Esophagus squamous epithelium (tissue), 5 donors: ENCODE data around the gene SYNPO. TPM values are rescaled to one million over a fixed set of nuclear protein-coding genes. Genes with fewer than 3 reads are reported as not detected.

Experiments
- DNase-seq: peaks from one replicate; lab custom pipeline; 2025; lab: John Stamatoyannopoulos, UW
- H3K27ac ChIP-seq, 4 donors: fragments of 200-600 bp; sonication (generic); one replicate each; pipeline ENCODE4 v1.5.1; 2016 to 2019; ENCODE audit warnings: mild to moderate bottlenecking in 1 of 4
- H3K27me3 ChIP-seq, 4 donors: fragments of 200-600 bp; sonication (generic); 1 replicate in 3 of 4; 2 replicates in 1 of 4; pipeline versions ENCODE4 v1.5.1 to v1.6.0; 2017 to 2021; ENCODE audit warnings: antibody characterized with exemption in 1 of 4
- H3K36me3 ChIP-seq, 3 donors: fragments of 200-600 bp; sonication (generic); one replicate each; pipeline ENCODE4 v1.5.1; 2016 to 2019
- H3K4me1 ChIP-seq, 3 donors: fragments of 200-600 bp; sonication (generic); one replicate each; pipeline ENCODE4 v1.5.1; 2017 to 2019
- H3K4me3 ChIP-seq, 4 donors: fragments of 200-600 bp; sonication (generic); 1 replicate in 3 of 4; 2 replicates in 1 of 4; pipeline ENCODE4 v1.5.1; 2016 to 2019; ENCODE audit warnings: mild to moderate bottlenecking in 2 of 4, moderate library complexity in 1 of 4
- H3K9me3 ChIP-seq, 3 donors: fragments of 200-600 bp; sonication (generic); one replicate each; pipeline ENCODE4 v1.5.1; 2016 to 2019
- POLR2A ChIP-seq, 4 donors: fragments of 450-650 bp; IDR thresholded peaks; one replicate each; pipeline ENCODE4 v1.6.1; 2017; ENCODE audit warnings: antibody characterized with exemption in 4 of 4, mild to moderate bottlenecking in 4 of 4, moderate library complexity in 3 of 4
- WGBS, 2 donors: methylation state at CpG; one replicate each; pipeline ENCODE4 v1.1.5; 2018; 5-methylcytosine and 5-hydroxymethylcytosine counted together
- intact Hi-C: fragments of 100-400 bp; cut with DNase I; formaldehyde crosslinking; loops from one replicate; pipeline ENCODE4 v1.15.0; 2022
- total RNA-seq, 4 donors: library from RNA; depleted of rRNA; stranded (reverse); fragments of >200 nt; gene quantifications; one replicate each; pipeline ENCODE4 v1.1.0, GENCODE V29; 2016
- TF ChIP-seq, protein P1 (sequence below), 6 experiments: fragments of 450-650 bp in 4 of 6; fragments of 200-600 bp in 2 of 6; sonication (generic) in 2 of 6; IDR thresholded peaks; one replicate each; pipeline ENCODE4 v1.5.1; 2016 to 2019; ENCODE audit warnings: antibody characterized with exemption in 6 of 6, mild to moderate bottlenecking in 4 of 6, moderate library complexity in 4 of 6
- donor health status: DM: yes; HTN: yes; CAD: no.

SYNPO gene, protein sequence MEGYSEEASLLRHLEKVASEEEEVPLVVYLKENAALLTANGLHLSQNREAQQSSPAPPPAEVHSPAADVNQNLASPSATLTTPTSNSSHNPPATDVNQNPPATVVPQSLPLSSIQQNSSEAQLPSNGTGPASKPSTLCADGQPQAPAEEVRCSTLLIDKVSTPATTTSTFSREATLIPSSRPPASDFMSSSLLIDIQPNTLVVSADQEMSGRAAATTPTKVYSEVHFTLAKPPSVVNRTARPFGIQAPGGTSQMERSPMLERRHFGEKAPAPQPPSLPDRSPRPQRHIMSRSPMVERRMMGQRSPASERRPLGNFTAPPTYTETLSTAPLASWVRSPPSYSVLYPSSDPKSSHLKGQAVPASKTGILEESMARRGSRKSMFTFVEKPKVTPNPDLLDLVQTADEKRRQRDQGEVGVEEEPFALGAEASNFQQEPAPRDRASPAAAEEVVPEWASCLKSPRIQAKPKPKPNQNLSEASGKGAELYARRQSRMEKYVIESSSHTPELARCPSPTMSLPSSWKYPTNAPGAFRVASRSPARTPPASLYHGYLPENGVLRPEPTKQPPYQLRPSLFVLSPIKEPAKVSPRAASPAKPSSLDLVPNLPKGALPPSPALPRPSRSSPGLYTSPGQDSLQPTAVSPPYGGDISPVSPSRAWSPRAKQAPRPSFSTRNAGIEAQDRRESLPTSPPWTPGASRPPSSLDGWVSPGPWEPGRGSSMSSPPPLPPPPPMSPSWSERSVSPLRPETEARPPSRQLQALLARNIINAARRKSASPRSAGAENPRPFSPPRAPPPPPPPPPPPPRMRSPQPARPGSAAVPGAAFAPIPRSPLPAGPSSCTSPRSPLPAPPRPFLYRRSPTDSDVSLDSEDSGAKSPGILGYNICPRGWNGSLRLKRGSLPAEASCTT
- total RNA-seq, result 1 to 10 TPM; 2.5 to 8.8 (median 5.6) TPM

DNA sequence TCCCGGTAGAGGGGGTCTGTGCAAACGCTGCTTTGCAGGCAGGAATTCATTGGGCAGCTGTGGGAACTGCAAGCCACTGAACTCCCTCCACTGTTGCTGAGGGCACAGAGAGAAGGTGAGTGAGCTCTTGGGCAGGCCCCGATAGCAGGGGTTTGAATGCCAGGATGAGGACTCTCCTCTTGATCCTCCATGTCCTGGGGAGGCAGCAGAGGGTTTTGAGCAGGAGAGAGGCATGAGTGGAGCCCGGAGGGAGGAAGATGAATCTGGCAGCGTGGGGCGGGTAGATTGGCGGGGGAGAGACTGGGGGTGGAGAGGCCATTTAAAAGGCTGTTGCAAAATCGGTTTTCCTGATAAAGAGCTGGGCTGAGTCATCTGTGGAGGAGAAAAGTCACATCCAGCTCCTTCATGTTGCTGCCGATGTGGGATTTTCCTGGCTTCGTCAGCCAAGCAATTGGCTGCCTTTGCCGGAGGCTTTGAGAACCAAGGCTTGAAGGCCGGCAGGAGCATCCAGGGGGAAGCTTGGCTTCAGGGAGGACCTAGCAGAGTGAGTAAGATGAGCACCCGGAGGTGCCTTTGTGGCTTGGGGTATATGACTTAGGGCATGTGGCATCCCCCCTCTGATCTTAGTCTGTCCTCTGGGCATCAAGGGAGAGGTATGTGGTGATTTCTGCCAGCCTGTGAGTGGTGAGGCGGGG lies at the start of gene SYNPO:
SYNPO (plus strand) TSS at position 350 of the 695 bp plus-strand sequence. CDS start 7,616 bp downstream, outside the sequence.
- intact Hi-C loops, result no loop called here
- peak within 1 kb of the TSS; percentile 61 to 96 (median 85) for H3K27ac ChIP-seq
- peaks cover 49 to 100% (median 99%) of the 10 kb centered on the region in 3 donors for H3K4me1 ChIP-seq
- no peaks in the 10 kb centered on the region for H3K9me3 ChIP-seq
- TF ChIP-seq POLR2A (IDR thresholded peaks at IDR 0.05), result no peak
- TF ChIP-seq, protein P1, sequence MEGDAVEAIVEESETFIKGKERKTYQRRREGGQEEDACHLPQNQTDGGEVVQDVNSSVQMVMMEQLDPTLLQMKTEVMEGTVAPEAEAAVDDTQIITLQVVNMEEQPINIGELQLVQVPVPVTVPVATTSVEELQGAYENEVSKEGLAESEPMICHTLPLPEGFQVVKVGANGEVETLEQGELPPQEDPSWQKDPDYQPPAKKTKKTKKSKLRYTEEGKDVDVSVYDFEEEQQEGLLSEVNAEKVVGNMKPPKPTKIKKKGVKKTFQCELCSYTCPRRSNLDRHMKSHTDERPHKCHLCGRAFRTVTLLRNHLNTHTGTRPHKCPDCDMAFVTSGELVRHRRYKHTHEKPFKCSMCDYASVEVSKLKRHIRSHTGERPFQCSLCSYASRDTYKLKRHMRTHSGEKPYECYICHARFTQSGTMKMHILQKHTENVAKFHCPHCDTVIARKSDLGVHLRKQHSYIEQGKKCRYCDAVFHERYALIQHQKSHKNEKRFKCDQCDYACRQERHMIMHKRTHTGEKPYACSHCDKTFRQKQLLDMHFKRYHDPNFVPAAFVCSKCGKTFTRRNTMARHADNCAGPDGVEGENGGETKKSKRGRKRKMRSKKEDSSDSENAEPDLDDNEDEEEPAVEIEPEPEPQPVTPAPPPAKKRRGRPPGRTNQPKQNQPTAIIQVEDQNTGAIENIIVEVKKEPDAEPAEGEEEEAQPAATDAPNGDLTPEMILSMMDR (IDR thresholded peaks at IDR 0.05), result no peak
- no peaks in the 10 kb centered on the region for H3K27me3 ChIP-seq
- DNase-seq, result no peak
- 14 to 38% methylated on average over 9 to 14 of the region's 14 CpGs for WGBS, 2 donors
- peak within 1 kb of the TSS in 2 of 4 donors; percentile 5 to 45 for H3K4me3 ChIP-seq
- no peaks in the 10 kb centered on the region for H3K36me3 ChIP-seq

DNA sequence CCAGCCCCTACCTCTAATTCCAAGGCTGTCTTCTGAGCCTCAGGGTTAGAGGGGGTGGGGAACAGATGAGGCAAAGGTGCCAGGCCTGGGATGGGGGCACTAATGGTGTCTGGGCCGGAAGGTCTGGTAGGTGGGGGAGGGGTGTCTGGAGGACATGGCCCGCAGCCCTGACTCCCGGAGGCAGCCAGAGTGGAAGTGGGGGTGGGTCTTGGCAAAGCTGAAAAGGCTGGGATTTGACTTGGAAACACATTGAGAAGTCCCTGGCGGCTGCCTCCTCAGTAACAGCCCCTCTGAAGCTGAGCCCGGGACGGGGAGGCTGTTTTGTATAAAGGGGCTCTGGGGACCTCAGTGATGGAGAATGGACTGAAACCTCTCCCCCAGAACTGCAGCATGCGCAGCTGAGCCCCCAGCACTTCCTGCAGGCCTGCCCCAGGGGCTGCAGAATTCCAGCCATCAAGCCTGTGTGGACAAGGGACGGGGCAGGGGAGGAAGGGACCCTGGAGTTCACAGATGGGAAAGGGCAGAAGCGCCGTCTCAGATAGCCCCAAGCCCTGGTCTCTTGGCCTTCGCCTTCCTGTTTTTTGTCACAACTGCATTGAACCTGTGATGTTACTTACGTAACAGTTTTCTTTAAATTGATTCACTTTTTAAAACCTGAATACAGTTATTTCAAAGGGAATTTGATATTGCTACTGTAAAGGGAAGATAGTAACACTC lies 49.3 kb upstream of the SYNPO start:
- Histone ChIP-seq H3K4me1 (peaks cover 0 to 58% (median 26%) of the 10 kb centered on the region in 3 donors), H3K36me3 (no peaks in the 10 kb centered on the region), H3K4me3 (no peak overlapping the region), H3K9me3 (no peaks in the 10 kb centered on the region), H3K27ac (peak overlapping the region in 3 of 4 donors; percentile 5 to 74 (median 30)), H3K27me3 (no peaks in the 10 kb centered on the region)
- 49 to 62% methylated on average over 7 to 9 of the region's 12 CpGs for WGBS, 2 donors
- intact Hi-C loops, result no loop called here
- TF ChIP-seq, protein P1 (IDR thresholded peaks at IDR 0.05), result no peak
- no peak for TF ChIP-seq POLR2A (IDR thresholded peaks at IDR 0.05)
- DNase-seq, result no peak

DNA sequence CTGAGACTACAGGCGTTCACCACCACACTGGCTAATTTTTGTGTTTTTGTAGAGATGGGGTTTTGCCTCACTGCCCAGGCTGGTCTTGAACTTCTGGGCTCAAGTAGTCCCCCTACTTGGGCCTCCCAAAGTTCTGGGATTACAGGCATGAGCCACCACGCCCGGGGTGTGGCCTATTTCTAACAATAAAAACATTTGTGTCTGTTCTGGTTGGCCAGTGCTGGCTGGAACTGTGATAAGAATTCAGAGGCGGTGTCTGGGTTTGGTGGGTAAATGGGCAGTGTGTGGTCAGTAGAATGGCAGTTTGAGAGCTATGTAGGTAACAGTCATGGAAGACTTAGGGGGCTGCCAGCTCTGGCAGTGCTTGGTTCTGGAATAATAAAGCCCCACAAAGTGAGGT lies 46.9 kb upstream of the SYNPO start:
- Histone ChIP-seq H3K9me3 (no peaks in the 10 kb centered on the region), H3K4me1 (peaks cover 0 to 75% (median 36%) of the 10 kb centered on the region in 3 donors), H3K27ac (peak overlapping the region in 2 of 4 donors; percentile 13 to 16), H3K27me3 (no peaks in the 10 kb centered on the region), H3K36me3 (no peaks in the 10 kb centered on the region), H3K4me3 (no peak overlapping the region)
- no peak for DNase-seq
- intact Hi-C loops, result no loop called here
- TF ChIP-seq POLR2A (IDR thresholded peaks at IDR 0.05), result no peak
- TF ChIP-seq, protein P1 (IDR thresholded peaks at IDR 0.05), result no peak
- WGBS, 2 donors, result 0 to 86% methylated on average over 1 to 3 of the region's 4 CpGs

DNA sequence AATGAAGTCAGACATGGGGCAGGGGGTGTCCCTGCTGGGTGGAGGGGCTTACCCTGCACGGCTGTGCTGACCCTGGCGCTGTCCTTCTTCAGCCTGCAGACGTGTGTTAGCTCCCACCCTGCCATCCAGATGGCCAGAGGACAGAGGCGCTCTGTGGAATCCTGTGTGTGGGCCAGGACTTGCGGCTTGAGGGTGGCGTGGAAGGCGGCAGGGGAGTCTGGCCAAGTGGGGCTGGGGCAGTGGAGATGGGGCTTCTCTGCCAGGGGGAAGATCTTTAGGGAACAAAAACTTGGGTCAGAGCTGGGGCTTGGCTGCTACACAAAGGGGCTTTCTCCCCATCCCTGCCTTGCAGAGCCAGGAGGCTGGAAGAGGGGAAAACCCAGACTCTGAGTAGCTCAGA lies 46.5 kb upstream of the SYNPO start:
- H3K27ac ChIP-seq, result peak overlapping the region in 2 of 4 donors; percentile 13 to 16

More for the DNA sequence above, 46.5 kb upstream of the SYNPO start:
- DNase-seq, result no peak
- intact Hi-C loops, result no loop called here
- Histone ChIP-seq H3K9me3 (no peaks in the 10 kb centered on the region), H3K4me1 (peaks cover 0 to 79% (median 40%) of the 10 kb centered on the region in 3 donors), H3K27me3 (no peaks in the 10 kb centered on the region), H3K4me3 (no peak overlapping the region), H3K36me3 (no peaks in the 10 kb centered on the region)
- 65% methylated on average over 2 of the region's 7 CpGs; no CpG with 5 or more reads in 1 of the 2 donors for WGBS, 2 donors
- no peak for TF ChIP-seq POLR2A (IDR thresholded peaks at IDR 0.05)
- TF ChIP-seq, protein P1 (IDR thresholded peaks at IDR 0.05), result no peak
